SK-N-SH treated with all-trans-retinoic acid at 6 μM for 48 hours (cell line): ENCODE results near the gene FANCF.

Experiments used
- ATAC-seq: fragments of 200-7000 bp; cut with Tn5 transposase; 3 replicates; pipeline ENCODE4 v1.9.1; 2020; ENCODE audit warnings: mild to moderate bottlenecking, moderate library complexity
- ARNTL ChIP-seq: fragments of 450-650 bp; formaldehyde crosslinking; IDR thresholded peaks from 2 replicates; pipeline ENCODE4 v1.5.0; 2020; ENCODE audit warnings: low read depth, mild to moderate bottlenecking, moderate library complexity, borderline replicate concordance
- BACH2 ChIP-seq: fragments of 250-450 bp; sonication (Bioruptor Pico); IDR thresholded peaks from 2 replicates; pipeline ENCODE4 v1.9.0; 2021; ENCODE audit warnings: mild to moderate bottlenecking, borderline replicate concordance
- CSDC2 ChIP-seq: fragments of 250-450 bp; sonication (Bioruptor Pico); IDR thresholded peaks from 2 replicates; pipeline ENCODE4 v1.5.0; 2020; ENCODE audit warnings: mild to moderate bottlenecking, moderate library complexity
- ESRRG ChIP-seq: fragments of 250-450 bp; sonication (Bioruptor Pico); IDR thresholded peaks from 2 replicates; pipeline ENCODE4 v1.6.1; 2021; ENCODE audit warnings: mild to moderate bottlenecking
- GLIS3 ChIP-seq: fragments of 250-450 bp; sonication (Bioruptor Pico); IDR thresholded peaks from 2 replicates; pipeline ENCODE4 v1.5.0; 2020; ENCODE audit warnings: mild to moderate bottlenecking, moderate library complexity
- ISL1 ChIP-seq: fragments of 250-450 bp; sonication (Bioruptor Pico); IDR thresholded peaks from 2 replicates; pipeline ENCODE4 v2.1.2; 2022; ENCODE audit warnings: mild to moderate bottlenecking, moderate library complexity
- OSR1 ChIP-seq: fragments of 250-450 bp; sonication (Bioruptor Pico); IDR thresholded peaks from 2 replicates; pipeline ENCODE4 v1.8.0; 2022; ENCODE audit warnings: moderate library complexity, mild to moderate bottlenecking, inconsistent platforms
- PPARA ChIP-seq: fragments of 250-450 bp; sonication (Bioruptor Pico); IDR thresholded peaks from 2 replicates; pipeline ENCODE4 v1.5.0; 2020; ENCODE audit warnings: mild to moderate bottlenecking, borderline replicate concordance
- RARB ChIP-seq: fragments of 250-450 bp; sonication (Bioruptor Pico); IDR thresholded peaks from 2 replicates; pipeline ENCODE4 v1.8.0; 2021; ENCODE audit warnings: mild to moderate bottlenecking, moderate library complexity
- SNAI2 ChIP-seq: fragments of 250-450 bp; sonication (Bioruptor Pico); IDR thresholded peaks from 2 replicates; pipeline ENCODE4 v1.5.0; 2020; ENCODE audit warnings: mild to moderate bottlenecking, moderate library complexity
- TCF4 ChIP-seq: fragments of 250-450 bp; sonication (Bioruptor Pico); IDR thresholded peaks from 2 replicates; pipeline ENCODE4 v1.8.0; 2021; ENCODE audit warnings: mild to moderate bottlenecking, moderate library complexity, borderline replicate concordance
- TOX ChIP-seq: fragments of 250-450 bp; sonication (Bioruptor Pico); IDR thresholded peaks from 2 replicates; pipeline ENCODE4 v1.8.0; 2021; ENCODE audit warnings: mild to moderate bottlenecking, moderate library complexity, borderline replicate concordance
- ZC3H10 ChIP-seq: fragments of 250-450 bp; sonication (Bioruptor Pico); IDR thresholded peaks from 2 replicates; pipeline ENCODE4 v1.5.1; 2021; ENCODE audit warnings: mild to moderate bottlenecking, moderate library complexity
- ZFP3 ChIP-seq: fragments of 250-450 bp; sonication (Bioruptor Pico); IDR thresholded peaks from 2 replicates; pipeline ENCODE4 v1.5.0; 2020; ENCODE audit warnings: mild to moderate bottlenecking, moderate library complexity
- ZFP30 ChIP-seq: fragments of 450-650 bp; formaldehyde crosslinking; IDR thresholded peaks from 2 replicates; pipeline ENCODE4 v1.5.0; 2022; ENCODE audit warnings: mild to moderate bottlenecking, moderate library complexity
- ZNF565 ChIP-seq: fragments of 450-650 bp; formaldehyde crosslinking; conservative IDR thresholded peaks from 2 replicates; pipeline ENCODE4 v1.5.0; 2020; ENCODE audit warnings: low read depth, mild to moderate bottlenecking, moderate library complexity
- ZNF70 ChIP-seq: fragments of 450-650 bp; formaldehyde crosslinking; IDR thresholded peaks from 2 replicates; pipeline ENCODE4 v1.5.0; 2020; ENCODE audit warnings: mild to moderate bottlenecking, moderate library complexity
- ZNF8 ChIP-seq: fragments of 450-650 bp; formaldehyde crosslinking; IDR thresholded peaks from 2 replicates; pipeline ENCODE4 v1.5.0; 2020; ENCODE audit warnings: mild to moderate bottlenecking, moderate library complexity
- TF ChIP-seq, protein P1 (sequence below): fragments of 250-450 bp; sonication (Bioruptor Pico); IDR thresholded peaks from 2 replicates; pipeline ENCODE4 v1.5.1; 2021; ENCODE audit warnings: mild to moderate bottlenecking, moderate library complexity
- TF ChIP-seq, protein P2 (sequence below): fragments of 250-450 bp; sonication (Bioruptor Pico); IDR thresholded peaks from 2 replicates; pipeline ENCODE4 v1.5.1; 2020; ENCODE audit warnings: low read depth, mild to moderate bottlenecking, moderate library complexity
- TF ChIP-seq, protein P3 (sequence below): fragments of 250-450 bp; sonication (Bioruptor Pico); IDR thresholded peaks from 2 replicates; pipeline ENCODE4 v1.8.0; 2020; ENCODE audit warnings: mild to moderate bottlenecking, moderate library complexity, borderline replicate concordance

Gene FANCF, protein sequence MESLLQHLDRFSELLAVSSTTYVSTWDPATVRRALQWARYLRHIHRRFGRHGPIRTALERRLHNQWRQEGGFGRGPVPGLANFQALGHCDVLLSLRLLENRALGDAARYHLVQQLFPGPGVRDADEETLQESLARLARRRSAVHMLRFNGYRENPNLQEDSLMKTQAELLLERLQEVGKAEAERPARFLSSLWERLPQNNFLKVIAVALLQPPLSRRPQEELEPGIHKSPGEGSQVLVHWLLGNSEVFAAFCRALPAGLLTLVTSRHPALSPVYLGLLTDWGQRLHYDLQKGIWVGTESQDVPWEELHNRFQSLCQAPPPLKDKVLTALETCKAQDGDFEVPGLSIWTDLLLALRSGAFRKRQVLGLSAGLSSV

DNA sequence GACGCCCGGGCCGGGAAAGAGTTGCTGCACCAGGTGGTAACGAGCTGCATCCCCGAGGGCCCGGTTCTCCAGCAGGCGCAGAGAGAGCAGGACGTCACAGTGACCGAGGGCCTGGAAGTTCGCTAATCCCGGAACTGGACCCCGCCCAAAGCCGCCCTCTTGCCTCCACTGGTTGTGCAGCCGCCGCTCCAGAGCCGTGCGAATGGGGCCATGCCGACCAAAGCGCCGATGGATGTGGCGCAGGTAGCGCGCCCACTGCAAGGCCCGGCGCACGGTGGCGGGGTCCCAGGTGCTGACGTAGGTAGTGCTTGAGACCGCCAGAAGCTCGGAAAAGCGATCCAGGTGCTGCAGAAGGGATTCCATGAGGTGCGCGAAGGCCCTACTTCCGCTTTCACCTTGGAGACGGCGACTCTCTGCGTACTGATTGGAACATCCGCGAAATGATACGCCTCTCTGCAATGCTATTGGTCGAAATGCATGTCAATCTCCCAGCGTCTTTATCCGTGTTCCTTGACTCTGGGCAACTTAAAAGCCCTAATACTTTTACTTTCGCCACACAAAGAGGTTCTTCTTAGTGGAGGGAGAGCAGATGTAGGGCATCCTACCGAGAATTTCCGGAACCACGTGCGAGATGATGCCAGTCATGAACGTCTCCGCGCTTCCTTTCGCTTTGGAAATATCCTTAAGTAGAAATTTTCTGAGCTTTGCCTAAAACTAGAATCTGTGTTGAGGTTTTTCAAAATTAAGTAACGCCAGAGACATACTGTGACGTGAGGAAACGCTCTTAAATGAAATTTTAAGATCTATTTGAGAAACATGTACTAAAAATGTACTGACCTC is at the start of gene FANCF:
TSS of gene FANCF (minus strand) at position 376 of the 840 bp plus-strand sequence. CDS start at position 363, 13 bp downstream.
- peak; percentile 97 for ATAC-seq
- TF ChIP-seq ARNTL (CRISPR knock-in tag) = no peak
- 0 out of 2 replicates have a peak, but pooled peaks have one; percentile 57 for TF ChIP-seq CSDC2 (CRISPR knock-in tag)

DNA sequence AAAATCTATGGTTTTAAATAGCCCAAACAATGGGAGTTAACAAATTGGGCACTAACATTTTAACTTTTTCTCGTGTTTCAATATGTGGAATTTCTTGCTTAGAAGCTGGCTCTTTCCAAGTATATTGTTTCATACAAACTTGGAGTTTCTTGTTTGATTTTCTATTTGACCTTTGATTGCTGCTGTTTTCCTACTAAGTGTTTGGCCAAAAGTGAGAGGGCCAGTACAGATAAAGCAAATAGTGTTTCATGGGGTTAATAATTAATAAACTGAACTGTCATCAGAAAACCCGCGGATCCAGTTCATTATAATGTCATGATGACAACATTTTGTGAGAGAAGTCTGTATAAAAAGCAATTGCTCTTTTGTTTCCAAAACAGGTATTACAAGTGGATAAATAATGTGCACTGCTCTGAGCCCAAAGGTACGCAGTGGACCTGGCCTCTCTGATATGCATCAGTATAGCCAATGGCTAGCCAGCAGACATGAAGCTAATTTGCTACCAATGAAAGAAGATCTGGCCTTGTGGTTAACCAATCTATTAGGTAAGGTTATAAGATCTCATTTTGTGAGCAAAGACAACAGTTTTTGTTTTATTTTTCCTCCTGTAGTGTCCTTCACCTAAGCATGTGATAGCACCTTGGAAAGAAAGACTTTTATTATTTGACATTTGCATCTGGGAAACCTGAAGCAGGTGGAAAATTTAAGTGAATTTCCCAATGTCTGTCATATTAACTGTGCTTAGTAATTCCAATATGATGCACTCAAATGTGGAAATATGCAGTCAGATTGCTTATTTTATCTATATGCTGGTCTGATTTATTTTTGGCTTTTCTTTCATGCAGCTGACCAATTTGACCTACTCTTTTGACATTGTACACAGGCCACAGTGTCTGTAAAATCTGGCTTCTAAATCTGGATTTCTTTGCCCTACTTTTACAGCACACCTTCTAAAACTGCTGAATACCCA is 49.1 kb upstream of the FANCF start:
- TF ChIP-seq ARNTL (CRISPR knock-in tag) (no peak), ZNF8 (CRISPR knock-in tag) (no peak), GLIS3 (CRISPR knock-in tag) (no peak), TCF4 (CRISPR knock-in tag) (no peak), ZNF70 (no peak), OSR1 (no peak), ZC3H10 (no peak), RARB (no peak), SNAI2 (no peak), BACH2 (CRISPR knock-in tag) (no peak)
- TF ChIP-seq, protein P1, sequence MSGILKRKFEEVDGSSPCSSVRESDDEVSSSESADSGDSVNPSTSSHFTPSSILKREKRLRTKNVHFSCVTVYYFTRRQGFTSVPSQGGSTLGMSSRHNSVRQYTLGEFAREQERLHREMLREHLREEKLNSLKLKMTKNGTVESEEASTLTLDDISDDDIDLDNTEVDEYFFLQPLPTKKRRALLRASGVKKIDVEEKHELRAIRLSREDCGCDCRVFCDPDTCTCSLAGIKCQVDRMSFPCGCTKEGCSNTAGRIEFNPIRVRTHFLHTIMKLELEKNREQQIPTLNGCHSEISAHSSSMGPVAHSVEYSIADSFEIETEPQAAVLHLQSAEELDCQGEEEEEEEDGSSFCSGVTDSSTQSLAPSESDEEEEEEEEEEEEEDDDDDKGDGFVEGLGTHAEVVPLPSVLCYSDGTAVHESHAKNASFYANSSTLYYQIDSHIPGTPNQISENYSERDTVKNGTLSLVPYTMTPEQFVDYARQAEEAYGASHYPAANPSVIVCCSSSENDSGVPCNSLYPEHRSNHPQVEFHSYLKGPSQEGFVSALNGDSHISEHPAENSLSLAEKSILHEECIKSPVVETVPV (CRISPR knock-in tag) = no peak
- TF ChIP-seq, protein P2, sequence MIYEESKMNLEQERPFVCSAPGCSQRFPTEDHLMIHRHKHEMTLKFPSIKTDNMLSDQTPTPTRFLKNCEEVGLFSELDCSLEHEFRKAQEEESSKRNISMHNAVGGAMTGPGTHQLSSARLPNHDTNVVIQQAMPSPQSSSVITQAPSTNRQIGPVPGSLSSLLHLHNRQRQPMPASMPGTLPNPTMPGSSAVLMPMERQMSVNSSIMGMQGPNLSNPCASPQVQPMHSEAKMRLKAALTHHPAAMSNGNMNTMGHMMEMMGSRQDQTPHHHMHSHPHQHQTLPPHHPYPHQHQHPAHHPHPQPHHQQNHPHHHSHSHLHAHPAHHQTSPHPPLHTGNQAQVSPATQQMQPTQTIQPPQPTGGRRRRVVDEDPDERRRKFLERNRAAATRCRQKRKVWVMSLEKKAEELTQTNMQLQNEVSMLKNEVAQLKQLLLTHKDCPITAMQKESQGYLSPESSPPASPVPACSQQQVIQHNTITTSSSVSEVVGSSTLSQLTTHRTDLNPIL (CRISPR knock-in tag) = no peak
- ATAC-seq = no peak

DNA sequence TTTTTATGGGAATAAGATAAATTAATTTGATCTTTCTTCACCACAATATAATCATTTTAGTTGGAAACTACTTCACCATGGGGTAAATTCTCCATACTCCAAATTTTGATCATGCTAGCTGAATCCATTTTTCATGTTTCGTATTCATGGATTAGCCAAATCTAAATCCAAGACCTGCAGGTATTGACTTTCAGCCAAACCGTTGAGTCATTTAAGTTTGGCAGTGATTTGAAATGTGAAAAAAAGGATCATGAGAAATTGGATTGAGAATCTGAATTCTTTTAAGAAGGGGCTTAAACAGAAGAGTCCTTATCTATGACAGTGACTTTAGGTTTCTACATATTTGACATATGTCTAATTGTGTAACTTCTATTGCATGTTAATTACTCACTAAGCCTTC is 46.1 kb upstream of the FANCF start:
- TF ChIP-seq CSDC2 (CRISPR knock-in tag) (no peak), PPARA (no peak), BACH2 (CRISPR knock-in tag) (no peak), ZNF70 (no peak), OSR1 (no peak), ZFP30 (CRISPR knock-in tag) (no peak), ESRRG (no peak), RARB (no peak), TCF4 (CRISPR knock-in tag) (no peak), ISL1 (CRISPR knock-in tag) (no peak), ZC3H10 (no peak), TOX (no peak)
- TF ChIP-seq, protein P3, sequence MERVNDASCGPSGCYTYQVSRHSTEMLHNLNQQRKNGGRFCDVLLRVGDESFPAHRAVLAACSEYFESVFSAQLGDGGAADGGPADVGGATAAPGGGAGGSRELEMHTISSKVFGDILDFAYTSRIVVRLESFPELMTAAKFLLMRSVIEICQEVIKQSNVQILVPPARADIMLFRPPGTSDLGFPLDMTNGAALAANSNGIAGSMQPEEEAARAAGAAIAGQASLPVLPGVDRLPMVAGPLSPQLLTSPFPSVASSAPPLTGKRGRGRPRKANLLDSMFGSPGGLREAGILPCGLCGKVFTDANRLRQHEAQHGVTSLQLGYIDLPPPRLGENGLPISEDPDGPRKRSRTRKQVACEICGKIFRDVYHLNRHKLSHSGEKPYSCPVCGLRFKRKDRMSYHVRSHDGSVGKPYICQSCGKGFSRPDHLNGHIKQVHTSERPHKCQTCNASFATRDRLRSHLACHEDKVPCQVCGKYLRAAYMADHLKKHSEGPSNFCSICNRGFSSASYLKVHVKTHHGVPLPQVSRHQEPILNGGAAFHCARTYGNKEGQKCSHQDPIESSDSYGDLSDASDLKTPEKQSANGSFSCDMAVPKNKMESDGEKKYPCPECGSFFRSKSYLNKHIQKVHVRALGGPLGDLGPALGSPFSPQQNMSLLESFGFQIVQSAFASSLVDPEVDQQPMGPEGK (CRISPR knock-in tag) = no peak
- TF ChIP-seq, protein P1 (CRISPR knock-in tag) = no peak
- ATAC-seq = no peak

DNA sequence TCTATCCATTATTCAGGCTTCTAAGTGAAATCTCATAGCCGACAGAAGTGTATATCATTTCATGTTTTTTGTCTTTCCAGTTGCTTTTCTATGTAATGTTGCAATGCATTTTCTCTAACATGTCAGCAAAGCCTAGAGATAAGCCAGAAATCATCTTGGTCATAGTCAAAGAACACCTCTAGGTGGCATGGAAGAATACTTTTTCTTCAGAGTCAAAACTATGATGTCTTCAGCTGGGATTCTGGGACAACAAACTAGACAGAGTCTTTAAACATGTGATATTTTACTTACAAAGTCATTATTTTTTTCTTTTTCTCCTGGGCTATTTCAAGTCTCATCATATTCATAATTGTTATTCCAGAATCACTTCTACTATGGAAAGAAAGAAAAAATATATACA is 45.2 kb upstream of the FANCF start:
- peak; percentile 49; the same call in 1 of the 3 replicates for ATAC-seq
- TF ChIP-seq ZNF565 (CRISPR knock-in tag) = no peak
- no peak for TF ChIP-seq PPARA
- no peak for TF ChIP-seq GLIS3 (CRISPR knock-in tag)
- TF ChIP-seq, protein P2 (CRISPR knock-in tag) = no peak
- TF ChIP-seq, protein P1 (CRISPR knock-in tag) = no peak
- TF ChIP-seq ZFP30 (CRISPR knock-in tag) = no peak
- no peak for TF ChIP-seq ISL1 (CRISPR knock-in tag)
- no peak for TF ChIP-seq ZFP3
- no peak for TF ChIP-seq OSR1
- no peak for TF ChIP-seq RARB
